VCaP (cell line): ENCODE measurements around the gene RASIP1.

ENCODE experiments used
- H3K27ac ChIP-seq: fragments of 450-650 bp; 2 replicates; pipeline ENCODE4 v1.5.1; 2017
- CTCF ChIP-seq: fragments of 450-650 bp; conservative IDR thresholded peaks from 2 replicates; pipeline ENCODE4 v1.5.1; 2017; ENCODE audit warnings: mild to moderate bottlenecking, moderate library complexity

Gene RASIP1

DNA sequence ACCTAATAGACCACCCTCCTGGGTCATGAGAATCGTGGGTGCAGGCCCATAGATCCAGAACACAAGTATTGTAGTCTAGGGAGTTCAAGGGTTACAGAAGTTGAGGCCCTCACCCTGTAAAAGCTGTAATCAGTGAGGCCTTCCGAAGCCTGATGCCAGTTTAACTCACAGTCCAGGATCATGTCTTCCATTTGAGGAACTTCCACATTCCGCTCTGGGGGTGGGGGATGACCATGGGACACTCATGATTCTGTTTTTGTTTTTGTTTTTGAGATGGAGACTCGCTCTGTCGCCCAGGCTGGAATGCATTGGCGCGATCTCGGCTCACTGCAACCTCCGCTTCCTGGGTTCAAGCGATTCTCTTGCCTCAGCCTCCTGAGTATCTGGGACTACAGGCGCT lies 1.7 kb upstream of the RASIP1 start:
- TF ChIP-seq CTCF, result no peak
- no peak overlapping the region for H3K27ac ChIP-seq

DNA sequence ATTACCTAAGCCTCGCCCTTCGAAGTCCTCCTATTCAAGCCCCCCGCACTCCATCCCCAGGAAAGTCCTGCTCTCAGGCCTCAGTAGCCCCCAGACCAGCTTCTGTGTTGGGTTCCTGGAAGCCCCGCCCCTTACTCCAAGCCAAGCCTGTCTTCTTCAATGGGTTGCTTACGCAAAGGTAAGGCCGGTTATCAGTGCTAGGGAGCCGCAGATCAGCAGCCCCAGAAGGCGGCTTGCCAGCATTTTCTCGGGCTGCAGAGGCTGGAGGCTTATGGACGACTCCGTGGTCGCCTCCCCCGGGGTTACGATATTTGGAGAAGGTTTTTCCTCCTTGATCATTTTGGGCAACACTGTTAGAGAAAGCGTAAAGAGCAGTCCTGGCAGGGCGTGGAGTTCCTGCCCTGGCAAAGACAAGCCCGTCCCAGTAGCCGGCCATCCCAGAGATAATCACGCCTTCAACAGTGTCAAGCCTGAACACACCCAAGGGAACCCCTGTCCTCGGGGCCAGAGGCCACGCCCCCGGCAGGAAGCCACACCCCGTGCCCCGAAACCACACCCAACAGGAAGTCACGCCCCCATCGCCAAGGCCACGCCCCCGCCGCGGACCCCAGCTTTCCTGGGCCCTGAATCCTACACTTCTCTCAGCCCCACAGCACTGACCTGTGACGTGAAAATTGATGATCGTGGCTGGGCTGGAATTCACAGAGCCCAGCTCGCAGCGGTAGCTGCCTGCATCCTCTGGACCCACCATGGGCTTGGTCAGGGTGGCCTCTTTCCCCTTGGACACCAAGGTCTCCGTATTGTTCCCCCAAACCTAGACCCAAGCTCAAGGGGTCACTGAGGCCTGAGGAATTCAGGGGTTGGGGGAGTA lies 954 bp upstream of the RASIP1 start:
- no peak for TF ChIP-seq CTCF
- no peak overlapping the region for H3K27ac ChIP-seq

DNA sequence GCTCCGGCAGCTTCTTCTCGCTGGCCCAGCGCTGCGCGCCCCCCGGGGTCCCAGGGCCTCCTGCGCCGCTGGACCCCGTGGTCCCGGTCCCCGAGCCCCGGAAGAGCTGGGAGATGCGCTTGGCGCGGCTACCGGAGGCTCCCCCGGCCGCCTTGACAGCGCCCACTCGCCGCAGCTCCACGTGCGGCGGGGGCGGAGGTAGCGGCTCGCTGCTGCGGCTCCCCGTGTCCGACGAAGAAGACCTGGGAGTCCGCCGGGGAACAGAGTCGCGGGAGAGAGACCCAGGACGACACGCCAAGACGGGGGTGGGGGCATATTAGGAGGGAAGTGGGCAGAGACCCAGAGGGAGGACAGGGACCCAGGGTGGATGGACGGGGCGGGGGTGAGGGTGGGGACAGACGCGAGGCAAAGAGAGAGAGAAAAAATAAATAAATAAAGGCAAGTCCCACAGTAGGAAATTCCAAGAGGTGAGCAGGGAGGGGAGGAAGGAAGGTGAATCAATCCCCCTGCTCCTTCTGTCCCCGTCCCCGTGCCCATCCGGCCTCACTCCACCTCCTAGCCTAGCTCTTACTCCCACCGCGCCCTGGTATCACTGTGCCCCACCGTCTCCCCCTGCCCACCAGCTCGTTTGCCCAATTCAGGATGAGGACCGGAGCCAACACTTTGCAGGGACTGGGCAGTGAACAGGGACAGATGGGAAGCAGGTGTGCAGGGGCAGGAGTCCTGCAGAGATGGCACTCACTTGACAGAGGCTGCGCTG lies 826 bp downstream of the RASIP1 start:
- no peak for TF ChIP-seq CTCF
- peak overlapping the region; percentile 78 for H3K27ac ChIP-seq

- TF ChIP-seq CTCF, result peak; percentile 72
- H3K27ac ChIP-seq, result peak overlapping the region; percentile 78
These were observed 1.6 kb downstream of the RASIP1 start for GRCh38 chr19:48738557-48739403.

DNA sequence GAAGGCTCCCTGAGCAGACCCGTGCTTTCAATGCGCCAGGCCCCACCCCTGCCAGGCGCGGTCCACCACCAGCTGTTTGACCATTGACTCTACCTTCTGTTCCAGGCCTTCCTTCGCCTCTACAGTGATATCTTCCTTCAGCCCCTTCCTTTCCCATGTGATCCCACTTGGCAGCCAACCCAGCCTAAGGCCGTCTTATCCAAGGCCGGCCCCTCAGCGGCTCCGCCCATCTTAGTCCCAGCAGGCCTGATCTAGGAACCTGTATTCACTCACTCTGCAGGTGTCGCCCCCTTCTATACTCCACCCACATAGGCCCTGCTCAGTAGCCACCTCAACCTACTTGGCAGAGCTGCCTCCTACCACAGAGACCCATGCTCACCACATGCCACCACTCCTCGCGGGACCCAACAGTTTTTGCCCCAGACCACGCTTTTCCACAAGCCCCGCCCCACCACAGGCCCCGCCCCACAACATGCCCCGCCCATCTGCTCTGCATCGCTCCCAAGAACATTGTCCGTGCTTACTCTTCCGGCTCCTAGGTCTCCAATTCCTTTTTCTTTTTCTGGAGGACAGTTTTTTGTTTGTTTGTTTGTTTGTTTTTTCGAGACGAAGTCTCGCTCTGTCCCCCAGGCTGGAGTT lies 2.9 kb downstream of the RASIP1 start:
- no peak for TF ChIP-seq CTCF

DNA sequence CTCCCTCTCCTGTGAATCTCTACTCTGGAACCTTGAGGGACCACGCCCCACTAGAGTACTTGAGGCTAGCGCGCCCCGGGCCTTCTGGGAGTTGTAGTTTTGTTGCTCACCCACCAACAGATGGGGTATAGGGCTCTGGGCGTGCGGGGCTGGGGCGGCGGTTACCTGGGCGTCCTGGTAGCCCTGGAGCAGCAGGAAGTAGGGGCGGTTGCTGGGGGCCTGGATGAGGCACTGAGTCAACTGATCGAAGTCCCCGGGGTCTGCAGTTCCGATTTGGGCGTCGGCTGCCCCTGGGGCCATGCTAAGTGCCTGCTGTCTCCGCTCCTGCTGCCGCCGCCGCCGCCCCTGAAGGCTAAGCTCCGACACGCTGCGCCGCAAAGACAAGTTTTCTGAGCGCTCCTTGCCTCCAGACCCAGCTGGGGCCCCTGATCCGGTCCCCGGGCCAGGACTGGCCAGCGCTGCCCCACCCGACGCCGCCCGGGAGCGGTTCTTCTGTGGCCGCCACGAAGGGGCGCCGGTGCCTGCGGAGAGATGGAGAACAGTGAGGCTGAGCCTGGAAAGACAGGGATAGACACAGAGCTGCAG lies 5.3 kb downstream of the RASIP1 start:
- no peak overlapping the region for H3K27ac ChIP-seq
- no peak for TF ChIP-seq CTCF

More for the DNA sequence above, 2.9 kb downstream of the RASIP1 start:
- no peak overlapping the region for H3K27ac ChIP-seq
